NCI-H82 (cell line): ENCODE data around the gene RPS6KB2.
"Not testable (repeated sequence)": the region's sequence is repeated elsewhere in the genome, so short reads cannot be mapped to it uniquely, and the experiment has no call there.

Source experiments
- DNase-seq: peaks from one replicate; lab custom pipeline; 2025; lab: John Stamatoyannopoulos, UW

The RPS6KB2 gene

GRCh38 chr11:67410984-67411784, 17.1 kb upstream of the RPS6KB2 start:
- no peak for DNase-seq

- DNase-seq: no peak
Measured at GRCh38 chr11:67411785-67412152, 16.5 kb upstream of the RPS6KB2 start.

- no peak for DNase-seq
Measured at GRCh38 chr11:67412495-67413179, 15.7 kb upstream of the RPS6KB2 start.

- DNase-seq: no peak
Measured at GRCh38 chr11:67413266-67413849, 14.9 kb upstream of the RPS6KB2 start.

- no peak for DNase-seq
Measured at GRCh38 chr11:67415501-67416304, 12.6 kb upstream of the RPS6KB2 start, which contains the start of gene CARNS1. CARNS1 (plus strand) TSS chr11:67415678; CDS start chr11:67416200, 522 bp downstream.

GRCh38 chr11:67416416-67417335, 11.6 kb upstream of the RPS6KB2 start:
- no peak for DNase-seq

GRCh38 chr11:67417425-67417824, 10.9 kb upstream of the RPS6KB2 start:
- no peak for DNase-seq

GRCh38 chr11:67418476-67419281, 9.6 kb upstream of the RPS6KB2 start:
- no peak for DNase-seq

GRCh38 chr11:67419325-67420049, 8.8 kb upstream of the RPS6KB2 start:
- no peak for DNase-seq

- DNase-seq: peak; percentile 45
Measured at GRCh38 chr11:67420147-67420645, 8.1 kb upstream of the RPS6KB2 start.

- DNase-seq: peak; percentile 94
Measured at GRCh38 chr11:67420646-67421429, 7.5 kb upstream of the RPS6KB2 start.

GRCh38 chr11:67421430-67422031, 6.8 kb upstream of the RPS6KB2 start:
- no peak for DNase-seq

- DNase-seq: peak; percentile 16
Measured at GRCh38 chr11:67422891-67423290, 5.4 kb upstream of the RPS6KB2 start.

- DNase-seq: no peak
Measured at GRCh38 chr11:67423466-67423865, 4.8 kb upstream of the RPS6KB2 start.

GRCh38 chr11:67423891-67424613, 4.2 kb upstream of the RPS6KB2 start:
- no peak for DNase-seq

- not testable (repeated sequence) for DNase-seq
Measured at GRCh38 chr11:67427364-67427859, 882 bp upstream of the RPS6KB2 start.

GRCh38 chr11:67429038-67429668, 859 bp downstream of the RPS6KB2 start:
- peak; percentile 49 for DNase-seq
